ENCODE measurements around the gene SLC46A3.

Gene SLC46A3

GRCh38 chr13:28718543-28719226 is at the start of gene SLC46A3:
TSS of gene SLC46A3 (minus strand) at chr13:28718970. CDS start at chr13:28717998, 972 bp downstream.
- H3K9me3 Mint-ChIP-seq = no peaks in the 10 kb centered on the region

GRCh38 chr13:28763887-28764286 is 45.1 kb upstream of the SLC46A3 start:
- Mint-ChIP-seq H3K4me3 (no peak overlapping the region), H3K27me3 (ENCODE audit: low read depth) (peaks cover 7% of the 10 kb centered on the region), H3K4me1 (no peaks in the 10 kb centered on the region), H3K36me3 (ENCODE audit: low read depth) (no peaks in the 10 kb centered on the region), H3K9me3 (peaks cover 18% of the 10 kb centered on the region), H3K27ac (no peak overlapping the region)
- TF ChIP-seq CTCF (IDR thresholded peaks at IDR 0.05; ENCODE audit: unreplicated experiment in 3 of 3) = no peak

More at GRCh38 chr13:28718543-28719226, at the start of gene SLC46A3:
- peaks cover 46% of the 10 kb centered on the region for H3K27me3 Mint-ChIP-seq (ENCODE audit: low read depth)
- H3K4me1 Mint-ChIP-seq = peaks cover 8% of the 10 kb centered on the region
- peak within 1 kb of the TSS; percentile 89 to 93 (median 91) for H3K4me3 Mint-ChIP-seq
- H3K27ac Mint-ChIP-seq = peak within 1 kb of the TSS; percentile 69 to 85 (median 77)
- no peaks in the 10 kb centered on the region for H3K36me3 Mint-ChIP-seq (ENCODE audit: low read depth)
- no peak for TF ChIP-seq CTCF (IDR thresholded peaks at IDR 0.05; ENCODE audit: unreplicated experiment in 3 of 3)

GRCh38 chr13:28761586-28761985 is 42.8 kb upstream of the SLC46A3 start:
- H3K27ac Mint-ChIP-seq = no peak overlapping the region

GRCh38 chr13:28755546-28755870 is 36.7 kb upstream of the SLC46A3 start:
- H3K9me3 Mint-ChIP-seq = peaks cover 28% of the 10 kb centered on the region
- peaks cover 5% of the 10 kb centered on the region for H3K4me1 Mint-ChIP-seq
- H3K36me3 Mint-ChIP-seq (ENCODE audit: low read depth) = no peaks in the 10 kb centered on the region
- no peak for TF ChIP-seq CTCF (IDR thresholded peaks at IDR 0.05; ENCODE audit: unreplicated experiment in 3 of 3)
- H3K27me3 Mint-ChIP-seq (ENCODE audit: low read depth) = peaks cover 7% of the 10 kb centered on the region
- peak overlapping the region; percentile 86 to 95 (median 91) for H3K27ac Mint-ChIP-seq
- H3K4me3 Mint-ChIP-seq = peak overlapping the region in 2 of 3 experiments; percentile 64 to 79

More at GRCh38 chr13:28761586-28761985, 42.8 kb upstream of the SLC46A3 start:
- H3K9me3 Mint-ChIP-seq = peaks cover 29% of the 10 kb centered on the region
- H3K4me1 Mint-ChIP-seq = no peaks in the 10 kb centered on the region
- no peak overlapping the region for H3K4me3 Mint-ChIP-seq
- no peaks in the 10 kb centered on the region for H3K36me3 Mint-ChIP-seq (ENCODE audit: low read depth)
- H3K27me3 Mint-ChIP-seq (ENCODE audit: low read depth) = peaks cover 7% of the 10 kb centered on the region
- TF ChIP-seq CTCF (IDR thresholded peaks at IDR 0.05; ENCODE audit: unreplicated experiment in 3 of 3) = no peak

- H3K4me3 Mint-ChIP-seq = peak overlapping the region; percentile 64 to 79 (median 71)
- no peak for TF ChIP-seq CTCF (IDR thresholded peaks at IDR 0.05; ENCODE audit: unreplicated experiment in 3 of 3)
- H3K9me3 Mint-ChIP-seq = peaks cover 28% of the 10 kb centered on the region
- no peaks in the 10 kb centered on the region for H3K36me3 Mint-ChIP-seq (ENCODE audit: low read depth)
- peaks cover 5% of the 10 kb centered on the region for H3K4me1 Mint-ChIP-seq
- peak overlapping the region; percentile 86 to 95 (median 91) for H3K27ac Mint-ChIP-seq
- peaks cover 4% of the 10 kb centered on the region for H3K27me3 Mint-ChIP-seq (ENCODE audit: low read depth)
These were observed 36.2 kb upstream of the SLC46A3 start for GRCh38 chr13:28754698-28755545.
